Cardiac septum (tissue), 1 donor: ENCODE data around the gene RNASET2. TPM values are rescaled to one million over a fixed set of nuclear protein-coding genes. Genes with fewer than 3 reads are reported as not detected.

Source experiments
- DNase-seq: peaks from one replicate; pipeline ENCODE4 v3.0.0-alpha.2; 2020; ENCODE audit warnings: low spot score
- intact Hi-C: fragments of 100-400 bp; cut with DNase I; formaldehyde crosslinking; loops from one replicate; pipeline ENCODE4 v1.14.0; 2022
- total RNA-seq: library from RNA; stranded (reverse); fragmentation: NEBNext Ultra II Directional; extraction: Animal tissue kit (Norgen Biotek cat#: 25700); gene quantifications from one replicate; pipeline ENCODE4 v1.2.1, GENCODE V29; 2021
- donor health status: DM: no; HTN: no; CAD: no.

Gene RNASET2
- total RNA-seq, 1 donor from 2014 or later, result 9.1 TPM

- DNase-seq, result no peak
- intact Hi-C loops, result no loop called here
Measured at GRCh38 chr6:166972101-166972500, 15.8 kb upstream of the RNASET2 start.

GRCh38 chr6:166971271-166971670, 14.9 kb upstream of the RNASET2 start:
- DNase-seq, result no peak
- intact Hi-C loops, result no loop called here

- intact Hi-C loops, result no loop called here
- DNase-seq, result no peak
Measured at GRCh38 chr6:166970776-166971175, 14.4 kb upstream of the RNASET2 start.

- DNase-seq, result no peak
- intact Hi-C loops, result no loop called here
Measured at GRCh38 chr6:166970091-166970490, 13.7 kb upstream of the RNASET2 start.

- DNase-seq, result no peak
- intact Hi-C loops, result no loop called here
Measured at GRCh38 chr6:166969390-166970002, 13.1 kb upstream of the RNASET2 start.

- intact Hi-C loops, result no loop called here
- no peak for DNase-seq
Measured at GRCh38 chr6:166966268-166966667, 9.9 kb upstream of the RNASET2 start.

- DNase-seq, result no peak
- intact Hi-C loops, result no loop called here
Measured at GRCh38 chr6:166960609-166960978, 4.2 kb upstream of the RNASET2 start.

GRCh38 chr6:166959911-166960608, 3.7 kb upstream of the RNASET2 start:
- no peak for DNase-seq
- intact Hi-C loops, result loop anchor here (2.0 kb wide), 1 partner anchor 39 kb away; the partner anchor contains the start of gene CEP43

GRCh38 chr6:166958926-166959861, 2.8 kb upstream of the RNASET2 start:
- peak; percentile 78 for DNase-seq
- intact Hi-C loops, result loop anchor here (2.0 kb wide), 1 partner anchor 40 kb away; the partner anchor contains the start of gene CEP43

GRCh38 chr6:166957805-166958076, 1.4 kb upstream of the RNASET2 start:
- intact Hi-C loops, result loop anchor here (2.0 kb wide), 1 partner anchor 41 kb away; the partner anchor contains the start of gene CEP43
- DNase-seq, result no peak

GRCh38 chr6:166957087-166957804, 896 bp upstream of the RNASET2 start:
- intact Hi-C loops, result no loop called here
- peak; percentile 86 for DNase-seq

- DNase-seq, result no peak
- intact Hi-C loops, result no loop called here
Measured at GRCh38 chr6:166955865-166956443, 396 bp downstream of the RNASET2 start.

- intact Hi-C loops, result no loop called here
- peak; percentile 82 for DNase-seq
Measured at GRCh38 chr6:166955121-166955864, 1.1 kb downstream of the RNASET2 start.

GRCh38 chr6:166954118-166954713, 2.1 kb downstream of the RNASET2 start:
- DNase-seq, result no peak
- intact Hi-C loops, result loop anchor here (5.0 kb wide), 1 partner anchor 92 kb away; no protein-coding TSS in a partner anchor

- intact Hi-C loops, result loop anchor here (2.0 to 5.0 kb wide), 2 partner anchors 91 to 166 kb away; no protein-coding TSS in a partner anchor
- no peak for DNase-seq
Measured at GRCh38 chr6:166952567-166953486, 3.5 kb downstream of the RNASET2 start.

GRCh38 chr6:166952121-166952520, 4.2 kb downstream of the RNASET2 start:
- no peak for DNase-seq
- intact Hi-C loops, result loop anchor here (2.0 to 5.0 kb wide), 2 partner anchors 90 to 165 kb away; no protein-coding TSS in a partner anchor

GRCh38 chr6:166951670-166952060, 4.7 kb downstream of the RNASET2 start:
- no peak for DNase-seq
- intact Hi-C loops, result loop anchor here (2.0 to 5.0 kb wide), 2 partner anchors 89 to 165 kb away; no protein-coding TSS in a partner anchor
